GM23338 (cell line): ENCODE data around the gene UNC5A. TPM values are rescaled to one million over a fixed set of nuclear protein-coding genes. Genes with fewer than 3 reads are reported as not detected.

Experiments
- ATAC-seq: fragments of 200-7000 bp; cut with Tn5 transposase; 3 replicates; pipeline ENCODE4 v1.9.1; 2020
- DNase-seq: peaks from one replicate; pipeline ENCODE4 v3.0.0-alpha.2; 2015; ENCODE audit warnings: low spot score
- H2AFZ ChIP-seq: fragments of 200-600 bp; sonication (generic); 2 replicates; pipeline ENCODE4 v1.8.0; 2016; ENCODE audit warnings: antibody characterized with exemption, mild to moderate bottlenecking, moderate library complexity
- H3F3A ChIP-seq: fragments of 200-600 bp; sonication (generic); replicated peaks from 2 replicates; pipeline ENCODE4 v1.8.0; 2017; ENCODE audit warnings: antibody characterized with exemption, mixed run types, low read depth
- H3K27ac ChIP-seq: fragments of 200-600 bp; sonication (generic); 2 replicates; pipeline ENCODE4 v1.6.1; 2016; ENCODE audit warnings: low read depth
- H3K27me3 ChIP-seq: fragments of 200-600 bp; sonication (generic); 2 replicates; pipeline ENCODE4 v1.8.0; 2016; ENCODE audit warnings: mild to moderate bottlenecking, mixed run types, moderate library complexity; ENCODE audit not compliant: insufficient read depth
- H3K36me3 ChIP-seq: fragments of 200-600 bp; sonication (generic); 2 replicates; pipeline ENCODE4 v1.8.0; 2016; ENCODE audit warnings: mild to moderate bottlenecking; ENCODE audit not compliant: insufficient read depth
- H3K4me1 ChIP-seq: fragments of 200-600 bp; sonication (generic); 2 replicates; pipeline ENCODE4 v1.8.0; 2016; ENCODE audit warnings: mild to moderate bottlenecking, moderate library complexity; ENCODE audit not compliant: insufficient read depth
- H3K4me2 ChIP-seq: fragments of 200-600 bp; sonication (generic); 2 replicates; pipeline ENCODE4 v1.7.1; 2017; ENCODE audit warnings: mixed run types
- H3K4me3 ChIP-seq: fragments of 200-600 bp; sonication (generic); 2 replicates; pipeline ENCODE4 v1.6.1; 2016; ENCODE audit warnings: mixed run types
- H3K79me2 ChIP-seq: fragments of 200-600 bp; sonication (generic); replicated peaks from 2 replicates; pipeline ENCODE4 v1.8.0; 2017; ENCODE audit warnings: mild to moderate bottlenecking; ENCODE audit not compliant: insufficient read depth
- H3K9me2 ChIP-seq: fragments of 200-600 bp; sonication (generic); 2 replicates; pipeline ENCODE4 v1.8.0; 2017; ENCODE audit not compliant: insufficient read depth
- H4K20me1 ChIP-seq: fragments of 200-600 bp; sonication (generic); replicated peaks from 2 replicates; pipeline ENCODE4 v1.8.0; 2017; ENCODE audit warnings: mild to moderate bottlenecking; ENCODE audit not compliant: insufficient read depth
- H3K27ac Mint-ChIP-seq: 2 replicates; pipeline ENCODE4 v1.8.0; 2020; ENCODE audit warnings: inconsistent platforms, mild to moderate bottlenecking, moderate library complexity, mixed read lengths
- H3K27me3 Mint-ChIP-seq: 3 replicates; pipeline ENCODE4 v1.8.0; 2022; ENCODE audit warnings: low read depth, mild to moderate bottlenecking, moderate library complexity, mixed read lengths, inconsistent platforms; ENCODE audit not compliant: insufficient read depth, poor library complexity
- H3K36me3 Mint-ChIP-seq: 3 replicates; pipeline ENCODE4 v1.8.0; 2021; ENCODE audit warnings: low read depth, mild to moderate bottlenecking, inconsistent platforms, moderate library complexity, mixed read lengths
- H3K4me1 Mint-ChIP-seq: 3 replicates; pipeline ENCODE4 v1.8.0; 2020; ENCODE audit warnings: mild to moderate bottlenecking, inconsistent platforms, mixed read lengths
- H3K4me3 Mint-ChIP-seq: 3 replicates; pipeline ENCODE4 v1.8.0; 2021; ENCODE audit warnings: moderate library complexity, mild to moderate bottlenecking, inconsistent platforms, mixed read lengths
- H3K9me3 Mint-ChIP-seq: 3 replicates; pipeline ENCODE4 v1.8.0; 2020; ENCODE audit warnings: moderate library complexity, mild to moderate bottlenecking, inconsistent platforms, mixed read lengths
- CREB1 ChIP-seq: fragments of 250-450 bp; sonication (Bioruptor Pico); IDR thresholded peaks from 2 replicates; pipeline ENCODE4 v1.5.0; 2020; ENCODE audit warnings: low read depth, mild to moderate bottlenecking, moderate library complexity
- EZH2 ChIP-seq: fragments of 200-600 bp; sonication (generic); IDR thresholded peaks from one replicate; pipeline ENCODE4 v1.8.0; 2017; ENCODE audit warnings: antibody characterized with exemption, mild to moderate bottlenecking, low read depth; ENCODE audit not compliant: unreplicated experiment
- EZH2phosphoT487 ChIP-seq: fragments of 200-600 bp; sonication (generic); IDR thresholded peaks from one replicate; pipeline ENCODE4 v1.8.1; 2018; ENCODE audit warnings: antibody characterized with exemption; ENCODE audit not compliant: unreplicated experiment
- JUNB ChIP-seq: IDR thresholded peaks from one replicate; pipeline ENCODE4 v1.6.1; 2016; ENCODE audit warnings: antibody characterized with exemption; ENCODE audit not compliant: unreplicated experiment
- NANOG ChIP-seq: IDR thresholded peaks from 2 replicates; pipeline ENCODE4 v1.6.1; 2016; ENCODE audit warnings: antibody characterized with exemption, borderline replicate concordance
- POLR2AphosphoS5 ChIP-seq: IDR thresholded peaks from 2 replicates; pipeline ENCODE4 v1.6.1; 2016; ENCODE audit warnings: antibody characterized with exemption, low read depth
- STAT1 ChIP-seq: IDR thresholded peaks from one replicate; pipeline ENCODE4 v1.6.1; 2016; ENCODE audit warnings: antibody characterized with exemption; ENCODE audit not compliant: unreplicated experiment
- ZNF114 ChIP-seq: fragments of 250-450 bp; sonication (Bioruptor Pico); IDR thresholded peaks from 2 replicates; pipeline ENCODE4 v1.5.0; 2020; ENCODE audit warnings: mild to moderate bottlenecking, moderate library complexity
- ZNF331 ChIP-seq: fragments of 250-450 bp; sonication (Bioruptor Pico); IDR thresholded peaks from 2 replicates; pipeline ENCODE4 v1.5.0; 2020; ENCODE audit warnings: low read depth, mild to moderate bottlenecking, moderate library complexity
- polyA plus RNA-seq: library from polyadenylated mRNA; unstranded; fragments of >200 nt; fragmentation: Nextera tagmentation; extraction: Ambion mirVana; gene quantifications from 2 replicates; pipeline ENCODE4 v1.2.1, GENCODE V29; 2016
- total RNA-seq: library from RNA; depleted of rRNA; stranded (reverse); fragments of >200 nt; shearing (Covaris generic); gene quantifications from 2 replicates; pipeline ENCODE4 v1.2.3, GENCODE V29; 2014
- TF ChIP-seq, protein P1 (sequence below), 2 experiments: fragments of 200-600 bp in 1 of 2; sonication (generic) in 1 of 2; conservative IDR thresholded peaks; 2 replicates each; pipeline versions ENCODE4 v1.5.1 to v1.6.1; 2016 to 2017; ENCODE audit warnings: antibody characterized with exemption in 2 of 2, low read depth in 2 of 2, mild to moderate bottlenecking in 2 of 2, moderate library complexity in 1 of 2
- TF ChIP-seq, protein P2 (sequence below): IDR thresholded peaks from one replicate; pipeline ENCODE4 v1.6.1; 2018; ENCODE audit warnings: antibody characterized with exemption; ENCODE audit not compliant: unreplicated experiment
- TF ChIP-seq, protein P3 (sequence below): fragments of 250-450 bp; sonication (Bioruptor Pico); IDR thresholded peaks from 2 replicates; pipeline ENCODE4 v1.5.0; 2020; ENCODE audit warnings: mild to moderate bottlenecking, moderate library complexity
- TF ChIP-seq, protein P4 (sequence below): IDR thresholded peaks from 2 replicates; pipeline ENCODE4 v1.6.1; 2016; ENCODE audit warnings: antibody characterized with exemption

The UNC5A gene
- total and polyA plus RNA-seq, 2 experiments from 2014 or later = 0.92 to 3.9 TPM

DNA sequence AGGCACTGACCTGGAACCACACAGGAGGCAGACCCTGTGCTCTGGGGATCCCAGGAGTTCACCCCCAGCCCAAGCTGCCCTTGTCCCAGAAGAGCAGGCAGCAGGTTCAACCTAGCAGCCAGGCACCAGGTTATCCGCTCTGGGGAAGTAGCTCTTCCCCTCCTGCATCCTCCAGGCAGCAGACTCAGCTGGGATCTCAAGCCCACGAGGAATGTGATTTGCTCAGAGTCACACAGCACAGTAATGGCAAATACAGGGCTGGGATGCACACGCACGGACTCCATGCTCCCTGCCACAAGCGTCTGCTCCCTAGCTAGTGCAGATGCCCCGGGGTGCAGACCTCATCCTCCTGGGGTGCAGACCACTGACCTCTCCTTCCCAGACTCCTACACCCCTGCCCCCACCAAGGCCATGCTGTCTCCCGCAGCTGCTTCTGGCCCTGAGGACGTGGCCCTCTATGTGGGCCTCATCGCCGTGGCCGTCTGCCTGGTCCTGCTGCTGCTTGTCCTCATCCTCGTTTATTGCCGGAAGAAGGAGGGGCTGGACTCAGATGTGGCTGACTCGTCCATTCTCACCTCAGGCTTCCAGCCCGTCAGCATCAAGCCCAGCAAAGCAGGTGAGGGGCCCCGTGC, 63.3 kb downstream of the UNC5A start:
- no peak overlapping the region for H3K4me3 ChIP-seq
- H3F3A ChIP-seq = no peaks in the 10 kb centered on the region
- no peaks in the 10 kb centered on the region for H3K36me3 ChIP-seq
- no peak overlapping the region for H2AFZ ChIP-seq
- H3K9me3 Mint-ChIP-seq = no peaks in the 10 kb centered on the region; the same call in 2 of the 3 replicates
- TF ChIP-seq, protein P1, sequence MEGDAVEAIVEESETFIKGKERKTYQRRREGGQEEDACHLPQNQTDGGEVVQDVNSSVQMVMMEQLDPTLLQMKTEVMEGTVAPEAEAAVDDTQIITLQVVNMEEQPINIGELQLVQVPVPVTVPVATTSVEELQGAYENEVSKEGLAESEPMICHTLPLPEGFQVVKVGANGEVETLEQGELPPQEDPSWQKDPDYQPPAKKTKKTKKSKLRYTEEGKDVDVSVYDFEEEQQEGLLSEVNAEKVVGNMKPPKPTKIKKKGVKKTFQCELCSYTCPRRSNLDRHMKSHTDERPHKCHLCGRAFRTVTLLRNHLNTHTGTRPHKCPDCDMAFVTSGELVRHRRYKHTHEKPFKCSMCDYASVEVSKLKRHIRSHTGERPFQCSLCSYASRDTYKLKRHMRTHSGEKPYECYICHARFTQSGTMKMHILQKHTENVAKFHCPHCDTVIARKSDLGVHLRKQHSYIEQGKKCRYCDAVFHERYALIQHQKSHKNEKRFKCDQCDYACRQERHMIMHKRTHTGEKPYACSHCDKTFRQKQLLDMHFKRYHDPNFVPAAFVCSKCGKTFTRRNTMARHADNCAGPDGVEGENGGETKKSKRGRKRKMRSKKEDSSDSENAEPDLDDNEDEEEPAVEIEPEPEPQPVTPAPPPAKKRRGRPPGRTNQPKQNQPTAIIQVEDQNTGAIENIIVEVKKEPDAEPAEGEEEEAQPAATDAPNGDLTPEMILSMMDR (conservative IDR thresholded peaks at IDR 0.05; ENCODE audit: low read depth in 2 of 2) = no peak
- TF ChIP-seq NANOG (no peak), ZNF114 (CRISPR knock-in tag) (no peak), STAT1 (no peak), EZH2phosphoT487 (no peak), ZNF331 (CRISPR knock-in tag) (no peak), JUNB (no peak), POLR2AphosphoS5 (no peak), CREB1 (CRISPR knock-in tag) (no peak), EZH2 (no peak)
- TF ChIP-seq, protein P2, sequence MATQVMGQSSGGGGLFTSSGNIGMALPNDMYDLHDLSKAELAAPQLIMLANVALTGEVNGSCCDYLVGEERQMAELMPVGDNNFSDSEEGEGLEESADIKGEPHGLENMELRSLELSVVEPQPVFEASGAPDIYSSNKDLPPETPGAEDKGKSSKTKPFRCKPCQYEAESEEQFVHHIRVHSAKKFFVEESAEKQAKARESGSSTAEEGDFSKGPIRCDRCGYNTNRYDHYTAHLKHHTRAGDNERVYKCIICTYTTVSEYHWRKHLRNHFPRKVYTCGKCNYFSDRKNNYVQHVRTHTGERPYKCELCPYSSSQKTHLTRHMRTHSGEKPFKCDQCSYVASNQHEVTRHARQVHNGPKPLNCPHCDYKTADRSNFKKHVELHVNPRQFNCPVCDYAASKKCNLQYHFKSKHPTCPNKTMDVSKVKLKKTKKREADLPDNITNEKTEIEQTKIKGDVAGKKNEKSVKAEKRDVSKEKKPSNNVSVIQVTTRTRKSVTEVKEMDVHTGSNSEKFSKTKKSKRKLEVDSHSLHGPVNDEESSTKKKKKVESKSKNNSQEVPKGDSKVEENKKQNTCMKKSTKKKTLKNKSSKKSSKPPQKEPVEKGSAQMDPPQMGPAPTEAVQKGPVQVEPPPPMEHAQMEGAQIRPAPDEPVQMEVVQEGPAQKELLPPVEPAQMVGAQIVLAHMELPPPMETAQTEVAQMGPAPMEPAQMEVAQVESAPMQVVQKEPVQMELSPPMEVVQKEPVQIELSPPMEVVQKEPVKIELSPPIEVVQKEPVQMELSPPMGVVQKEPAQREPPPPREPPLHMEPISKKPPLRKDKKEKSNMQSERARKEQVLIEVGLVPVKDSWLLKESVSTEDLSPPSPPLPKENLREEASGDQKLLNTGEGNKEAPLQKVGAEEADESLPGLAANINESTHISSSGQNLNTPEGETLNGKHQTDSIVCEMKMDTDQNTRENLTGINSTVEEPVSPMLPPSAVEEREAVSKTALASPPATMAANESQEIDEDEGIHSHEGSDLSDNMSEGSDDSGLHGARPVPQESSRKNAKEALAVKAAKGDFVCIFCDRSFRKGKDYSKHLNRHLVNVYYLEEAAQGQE = no peak
- TF ChIP-seq, protein P3, sequence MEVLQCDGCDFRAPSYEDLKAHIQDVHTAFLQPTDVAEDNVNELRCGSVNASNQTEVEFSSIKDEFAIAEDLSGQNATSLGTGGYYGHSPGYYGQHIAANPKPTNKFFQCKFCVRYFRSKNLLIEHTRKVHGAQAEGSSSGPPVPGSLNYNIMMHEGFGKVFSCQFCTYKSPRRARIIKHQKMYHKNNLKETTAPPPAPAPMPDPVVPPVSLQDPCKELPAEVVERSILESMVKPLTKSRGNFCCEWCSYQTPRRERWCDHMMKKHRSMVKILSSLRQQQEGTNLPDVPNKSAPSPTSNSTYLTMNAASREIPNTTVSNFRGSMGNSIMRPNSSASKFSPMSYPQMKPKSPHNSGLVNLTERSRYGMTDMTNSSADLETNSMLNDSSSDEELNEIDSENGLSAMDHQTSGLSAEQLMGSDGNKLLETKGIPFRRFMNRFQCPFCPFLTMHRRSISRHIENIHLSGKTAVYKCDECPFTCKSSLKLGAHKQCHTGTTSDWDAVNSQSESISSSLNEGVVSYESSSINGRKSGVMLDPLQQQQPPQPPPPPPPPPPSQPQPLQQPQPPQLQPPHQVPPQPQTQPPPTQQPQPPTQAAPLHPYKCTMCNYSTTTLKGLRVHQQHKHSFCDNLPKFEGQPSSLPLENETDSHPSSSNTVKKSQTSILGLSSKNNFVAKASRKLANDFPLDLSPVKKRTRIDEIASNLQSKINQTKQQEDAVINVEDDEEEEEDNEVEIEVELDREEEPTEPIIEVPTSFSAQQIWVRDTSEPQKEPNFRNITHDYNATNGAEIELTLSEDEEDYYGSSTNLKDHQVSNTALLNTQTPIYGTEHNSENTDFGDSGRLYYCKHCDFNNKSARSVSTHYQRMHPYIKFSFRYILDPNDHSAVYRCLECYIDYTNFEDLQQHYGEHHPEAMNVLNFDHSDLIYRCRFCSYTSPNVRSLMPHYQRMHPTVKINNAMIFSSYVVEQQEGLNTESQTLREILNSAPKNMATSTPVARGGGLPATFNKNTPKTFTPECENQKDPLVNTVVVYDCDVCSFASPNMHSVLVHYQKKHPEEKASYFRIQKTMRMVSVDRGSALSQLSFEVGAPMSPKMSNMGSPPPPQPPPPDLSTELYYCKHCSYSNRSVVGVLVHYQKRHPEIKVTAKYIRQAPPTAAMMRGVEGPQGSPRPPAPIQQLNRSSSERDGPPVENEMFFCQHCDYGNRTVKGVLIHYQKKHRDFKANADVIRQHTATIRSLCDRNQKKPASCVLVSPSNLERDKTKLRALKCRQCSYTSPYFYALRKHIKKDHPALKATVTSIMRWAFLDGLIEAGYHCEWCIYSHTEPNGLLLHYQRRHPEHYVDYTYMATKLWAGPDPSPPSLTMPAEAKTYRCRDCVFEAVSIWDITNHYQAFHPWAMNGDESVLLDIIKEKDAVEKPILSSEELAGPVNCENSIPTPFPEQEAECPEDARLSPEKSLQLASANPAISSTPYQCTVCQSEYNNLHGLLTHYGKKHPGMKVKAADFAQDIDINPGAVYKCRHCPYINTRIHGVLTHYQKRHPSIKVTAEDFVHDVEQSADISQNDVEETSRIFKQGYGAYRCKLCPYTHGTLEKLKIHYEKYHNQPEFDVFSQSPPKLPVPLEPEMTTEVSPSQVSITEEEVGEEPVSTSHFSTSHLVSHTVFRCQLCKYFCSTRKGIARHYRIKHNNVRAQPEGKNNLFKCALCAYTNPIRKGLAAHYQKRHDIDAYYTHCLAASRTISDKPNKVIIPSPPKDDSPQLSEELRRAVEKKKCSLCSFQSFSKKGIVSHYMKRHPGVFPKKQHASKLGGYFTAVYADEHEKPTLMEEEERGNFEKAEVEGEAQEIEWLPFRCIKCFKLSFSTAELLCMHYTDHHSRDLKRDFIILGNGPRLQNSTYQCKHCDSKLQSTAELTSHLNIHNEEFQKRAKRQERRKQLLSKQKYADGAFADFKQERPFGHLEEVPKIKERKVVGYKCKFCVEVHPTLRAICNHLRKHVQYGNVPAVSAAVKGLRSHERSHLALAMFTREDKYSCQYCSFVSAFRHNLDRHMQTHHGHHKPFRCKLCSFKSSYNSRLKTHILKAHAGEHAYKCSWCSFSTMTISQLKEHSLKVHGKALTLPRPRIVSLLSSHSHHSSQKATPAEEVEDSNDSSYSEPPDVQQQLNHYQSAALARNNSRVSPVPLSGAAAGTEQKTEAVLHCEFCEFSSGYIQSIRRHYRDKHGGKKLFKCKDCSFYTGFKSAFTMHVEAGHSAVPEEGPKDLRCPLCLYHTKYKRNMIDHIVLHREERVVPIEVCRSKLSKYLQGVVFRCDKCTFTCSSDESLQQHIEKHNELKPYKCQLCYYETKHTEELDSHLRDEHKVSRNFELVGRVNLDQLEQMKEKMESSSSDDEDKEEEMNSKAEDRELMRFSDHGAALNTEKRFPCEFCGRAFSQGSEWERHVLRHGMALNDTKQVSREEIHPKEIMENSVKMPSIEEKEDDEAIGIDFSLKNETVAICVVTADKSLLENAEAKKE = no peak
- TF ChIP-seq, protein P4, sequence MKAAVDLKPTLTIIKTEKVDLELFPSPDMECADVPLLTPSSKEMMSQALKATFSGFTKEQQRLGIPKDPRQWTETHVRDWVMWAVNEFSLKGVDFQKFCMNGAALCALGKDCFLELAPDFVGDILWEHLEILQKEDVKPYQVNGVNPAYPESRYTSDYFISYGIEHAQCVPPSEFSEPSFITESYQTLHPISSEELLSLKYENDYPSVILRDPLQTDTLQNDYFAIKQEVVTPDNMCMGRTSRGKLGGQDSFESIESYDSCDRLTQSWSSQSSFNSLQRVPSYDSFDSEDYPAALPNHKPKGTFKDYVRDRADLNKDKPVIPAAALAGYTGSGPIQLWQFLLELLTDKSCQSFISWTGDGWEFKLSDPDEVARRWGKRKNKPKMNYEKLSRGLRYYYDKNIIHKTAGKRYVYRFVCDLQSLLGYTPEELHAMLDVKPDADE = no peak
- H3K27me3 Mint-ChIP-seq = peaks cover 18% of the 10 kb centered on the region
- no peaks in the 10 kb centered on the region for H3K27me3 ChIP-seq
- H3K36me3 Mint-ChIP-seq = no peaks in the 10 kb centered on the region
- ATAC-seq (no peak), DNase-seq (no peak)
- H4K20me1 ChIP-seq = no peaks in the 10 kb centered on the region
- H3K4me3 Mint-ChIP-seq = no peak overlapping the region
- peaks cover 6% of the 10 kb centered on the region; the same call in 2 of the 3 replicates for H3K4me1 Mint-ChIP-seq
- no peaks in the 10 kb centered on the region for H3K4me1 ChIP-seq
- no peak overlapping the region for H3K4me2 ChIP-seq
- H3K27ac ChIP-seq = no peak overlapping the region
- no peak overlapping the region for H3K27ac Mint-ChIP-seq
- no peaks in the 10 kb centered on the region for H3K79me2 ChIP-seq
- no peaks in the 10 kb centered on the region for H3K9me2 ChIP-seq
